Measurements from ENCODE around the gene FZR1.

FZR1 gene

DNA sequence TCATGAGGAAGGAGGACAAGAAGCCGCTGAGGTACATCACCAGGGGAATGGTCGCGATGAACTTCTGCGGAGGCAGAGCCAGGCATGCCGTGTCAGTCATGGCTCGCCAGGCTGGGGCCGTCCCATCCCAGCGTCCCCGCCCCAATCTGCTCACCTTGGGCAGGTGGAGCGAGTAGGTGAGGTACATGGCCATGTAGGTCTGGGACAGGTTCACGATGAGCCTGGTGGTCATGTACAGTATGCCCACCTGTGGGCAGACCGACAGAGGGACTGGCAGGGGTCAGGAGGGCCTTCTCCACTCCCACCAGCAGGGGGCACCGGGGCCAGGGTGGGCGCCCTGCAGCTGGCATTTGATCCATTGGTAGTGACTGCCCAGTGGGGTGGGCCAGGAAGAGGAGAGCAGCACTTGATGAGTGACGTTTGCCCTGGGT is 41.2 kb downstream of the FZR1 start:
- Histone ChIP-seq H3K36me3 (ENCODE audit: control insufficient read depth in 2 of 2, insufficient read depth in 2 of 2, low read length in 2 of 2) (peaks cover 0 to 9% of the 10 kb centered on the region in 2 donors), H3K9ac (ENCODE audit: low read depth in 1 of 2, low read length in 2 of 2) (no peak overlapping the region), H3K27me3 (ENCODE audit: control insufficient read depth in 2 of 2, insufficient read depth in 2 of 2, low read length in 2 of 2) (no peaks in the 10 kb centered on the region), H3K9me3 (ENCODE audit: control insufficient read depth in 2 of 2, low read length in 2 of 2) (no peaks in the 10 kb centered on the region), H3K27ac (ENCODE audit: low read depth in 2 of 2, low read length in 2 of 2) (no peak overlapping the region), H3K4me3 (ENCODE audit: low read length in 2 of 2) (no peak overlapping the region), H3K4me1 (ENCODE audit: control insufficient read depth in 2 of 2, insufficient read depth in 2 of 2, low read length in 2 of 2) (no peaks in the 10 kb centered on the region)

DNA sequence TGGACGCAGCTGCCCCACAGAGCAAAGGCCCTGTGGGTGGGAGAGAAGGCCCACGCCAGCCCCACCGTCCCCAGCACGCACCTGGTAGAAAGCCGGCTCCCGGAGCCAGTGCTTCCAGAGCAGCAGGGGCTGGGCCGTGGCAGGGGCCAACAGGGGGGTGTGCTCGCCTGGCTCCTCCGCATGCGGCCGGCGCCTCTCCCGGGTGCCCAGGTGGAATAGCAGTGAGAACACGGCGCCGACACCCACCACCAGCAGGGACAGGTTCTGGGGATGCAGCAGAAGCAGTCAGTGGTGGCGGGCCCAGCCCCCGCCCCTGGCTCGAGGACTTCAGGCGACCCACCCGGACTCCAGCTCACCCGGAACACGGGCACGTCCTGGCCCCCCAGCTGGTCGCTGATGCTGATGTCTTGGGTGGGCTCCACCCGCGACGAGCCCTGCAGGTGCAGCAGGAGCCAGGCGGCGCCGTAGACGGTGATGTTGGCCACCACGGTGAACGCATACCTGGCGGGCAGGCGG is 41.7 kb downstream of the FZR1 start:
- Histone ChIP-seq H3K9ac (ENCODE audit: low read depth in 1 of 2, low read length in 2 of 2) (no peak overlapping the region), H3K9me3 (ENCODE audit: control insufficient read depth in 2 of 2, low read length in 2 of 2) (no peaks in the 10 kb centered on the region), H3K27ac (ENCODE audit: low read depth in 2 of 2, low read length in 2 of 2) (no peak overlapping the region), H3K4me1 (ENCODE audit: control insufficient read depth in 2 of 2, insufficient read depth in 2 of 2, low read length in 2 of 2) (no peaks in the 10 kb centered on the region), H3K4me3 (ENCODE audit: low read length in 2 of 2) (no peak overlapping the region), H3K36me3 (ENCODE audit: control insufficient read depth in 2 of 2, insufficient read depth in 2 of 2, low read length in 2 of 2) (peaks cover 0 to 9% of the 10 kb centered on the region in 2 donors), H3K27me3 (ENCODE audit: control insufficient read depth in 2 of 2, insufficient read depth in 2 of 2, low read length in 2 of 2) (no peaks in the 10 kb centered on the region)

- Histone ChIP-seq H3K9me3 (ENCODE audit: control insufficient read depth in 2 of 2, low read length in 2 of 2) (no peaks in the 10 kb centered on the region), H3K27ac (ENCODE audit: low read depth in 2 of 2, low read length in 2 of 2) (no peak overlapping the region), H3K4me1 (ENCODE audit: control insufficient read depth in 2 of 2, insufficient read depth in 2 of 2, low read length in 2 of 2) (no peaks in the 10 kb centered on the region), H3K9ac (ENCODE audit: low read depth in 1 of 2, low read length in 2 of 2) (no peak overlapping the region), H3K4me3 (ENCODE audit: low read length in 2 of 2) (no peak overlapping the region), H3K27me3 (ENCODE audit: control insufficient read depth in 2 of 2, insufficient read depth in 2 of 2, low read length in 2 of 2) (no peaks in the 10 kb centered on the region), H3K36me3 (ENCODE audit: control insufficient read depth in 2 of 2, insufficient read depth in 2 of 2, low read length in 2 of 2) (peaks cover 0 to 9% of the 10 kb centered on the region in 2 donors)
These were observed 42.5 kb downstream of the FZR1 start for GRCh38 chr19:3548606-3549005.

GRCh38 chr19:3549816-3550215 is 43.7 kb downstream of the FZR1 start:
- Histone ChIP-seq H3K9me3 (ENCODE audit: control insufficient read depth in 2 of 2, low read length in 2 of 2) (no peaks in the 10 kb centered on the region), H3K27me3 (ENCODE audit: control insufficient read depth in 2 of 2, insufficient read depth in 2 of 2, low read length in 2 of 2) (no peaks in the 10 kb centered on the region), H3K27ac (ENCODE audit: low read depth in 2 of 2, low read length in 2 of 2) (no peak overlapping the region), H3K9ac (ENCODE audit: low read depth in 1 of 2, low read length in 2 of 2) (no peak overlapping the region), H3K4me3 (ENCODE audit: low read length in 2 of 2) (no peak overlapping the region), H3K36me3 (ENCODE audit: control insufficient read depth in 2 of 2, insufficient read depth in 2 of 2, low read length in 2 of 2) (peaks cover 0 to 9% of the 10 kb centered on the region in 2 donors), H3K4me1 (ENCODE audit: control insufficient read depth in 2 of 2, insufficient read depth in 2 of 2, low read length in 2 of 2) (peaks cover 0 to 4% of the 10 kb centered on the region in 2 donors)

- Histone ChIP-seq H3K4me1 (ENCODE audit: control insufficient read depth in 2 of 2, insufficient read depth in 2 of 2, low read length in 2 of 2) (peaks cover 3 to 4% of the 10 kb centered on the region in 2 donors), H3K27ac (ENCODE audit: low read depth in 2 of 2, low read length in 2 of 2) (no peak overlapping the region), H3K9ac (ENCODE audit: low read depth in 1 of 2, low read length in 2 of 2) (no peak overlapping the region), H3K9me3 (ENCODE audit: control insufficient read depth in 2 of 2, low read length in 2 of 2) (no peaks in the 10 kb centered on the region), H3K4me3 (ENCODE audit: low read length in 2 of 2) (no peak overlapping the region), H3K27me3 (ENCODE audit: control insufficient read depth in 2 of 2, insufficient read depth in 2 of 2, low read length in 2 of 2) (no peaks in the 10 kb centered on the region), H3K36me3 (ENCODE audit: control insufficient read depth in 2 of 2, insufficient read depth in 2 of 2, low read length in 2 of 2) (peaks cover 0 to 5% of the 10 kb centered on the region in 2 donors)
These were observed 45.1 kb downstream of the FZR1 start for GRCh38 chr19:3550947-3551791.

DNA sequence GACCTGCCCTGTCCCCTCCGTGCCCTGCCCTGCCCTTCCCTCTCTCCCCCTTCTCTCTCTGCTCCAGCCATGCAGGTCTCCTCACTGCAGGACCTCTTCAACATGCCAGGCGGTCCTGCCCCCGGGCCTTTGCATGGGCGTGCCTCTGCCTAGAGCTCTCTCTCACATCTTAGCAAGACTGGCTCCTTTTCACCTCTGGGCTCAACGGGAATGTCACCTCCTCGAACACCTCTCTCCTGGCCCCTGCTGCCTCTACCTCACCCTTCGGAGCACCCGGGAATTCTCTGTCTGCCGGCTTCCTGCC is 45.6 kb downstream of the FZR1 start:
- H3K27me3 ChIP-seq (ENCODE audit: control insufficient read depth in 2 of 2, insufficient read depth in 2 of 2, low read length in 2 of 2) = no peaks in the 10 kb centered on the region
- H3K4me3 ChIP-seq (ENCODE audit: low read length in 2 of 2) = no peak overlapping the region
- H3K36me3 ChIP-seq (ENCODE audit: control insufficient read depth in 2 of 2, insufficient read depth in 2 of 2, low read length in 2 of 2) = peaks cover 0 to 5% of the 10 kb centered on the region in 2 donors
- H3K9me3 ChIP-seq (ENCODE audit: control insufficient read depth in 2 of 2, low read length in 2 of 2) = no peaks in the 10 kb centered on the region
- H3K4me1 ChIP-seq (ENCODE audit: control insufficient read depth in 2 of 2, insufficient read depth in 2 of 2, low read length in 2 of 2) = peaks cover 9% of the 10 kb centered on the region in 2 donors
- H3K27ac ChIP-seq (ENCODE audit: low read depth in 2 of 2, low read length in 2 of 2) = no peak overlapping the region
- no peak overlapping the region for H3K9ac ChIP-seq (ENCODE audit: low read depth in 1 of 2, low read length in 2 of 2)

DNA sequence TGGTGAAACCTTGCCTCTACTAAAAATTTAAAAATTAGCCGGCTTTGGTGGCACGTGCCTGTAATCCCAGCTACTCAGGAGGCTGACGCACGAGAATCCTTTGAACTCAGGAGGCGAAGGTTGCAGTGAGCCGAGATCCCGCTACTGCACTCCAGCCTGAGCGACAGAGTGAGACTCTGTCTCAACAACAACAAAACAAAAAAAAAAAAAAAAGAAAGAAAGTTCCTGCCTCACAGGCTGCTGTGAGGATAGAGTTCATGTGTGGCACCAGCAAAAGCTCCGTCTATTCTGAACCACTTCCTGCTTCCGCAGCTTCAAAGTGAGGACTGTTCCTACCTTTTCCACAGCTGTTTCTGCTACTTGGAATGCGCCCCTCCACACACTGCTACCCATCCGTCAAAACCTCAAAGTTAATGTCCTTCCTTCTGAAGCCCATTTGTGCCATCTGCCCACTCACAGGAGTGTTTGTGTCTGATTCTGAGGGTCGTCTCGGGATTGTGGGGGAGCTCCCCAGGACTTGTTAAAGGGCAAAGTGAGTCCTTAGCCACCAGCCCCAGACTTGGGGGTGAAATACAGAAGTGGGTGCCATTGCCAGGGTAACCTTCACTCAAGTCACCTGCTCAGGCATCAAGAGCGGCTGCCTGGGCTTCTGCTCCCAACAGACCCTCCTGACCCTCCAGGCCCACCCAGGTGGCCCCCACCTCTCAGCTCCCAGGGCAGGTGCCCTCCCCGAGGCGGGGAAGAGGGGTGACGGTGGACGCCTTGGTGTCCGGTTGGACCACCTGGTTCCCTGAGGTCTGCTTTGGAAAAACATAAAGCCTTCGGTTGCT is 48.4 kb downstream of the FZR1 start:
- peaks cover 0 to 3% of the 10 kb centered on the region in 2 donors for H3K36me3 ChIP-seq (ENCODE audit: control insufficient read depth in 2 of 2, insufficient read depth in 2 of 2, low read length in 2 of 2)
- H3K4me1 ChIP-seq (ENCODE audit: control insufficient read depth in 2 of 2, insufficient read depth in 2 of 2, low read length in 2 of 2) = peaks cover 12 to 13% of the 10 kb centered on the region in 2 donors
- no peaks in the 10 kb centered on the region for H3K27me3 ChIP-seq (ENCODE audit: control insufficient read depth in 2 of 2, insufficient read depth in 2 of 2, low read length in 2 of 2)
- no peak overlapping the region for H3K9ac ChIP-seq (ENCODE audit: low read depth in 1 of 2, low read length in 2 of 2)
- peak overlapping the region; percentile 23 to 37 for H3K4me3 ChIP-seq (ENCODE audit: low read length in 2 of 2)
- H3K27ac ChIP-seq (ENCODE audit: low read depth in 2 of 2, low read length in 2 of 2) = peak overlapping the region; percentile 51 to 65
- H3K9me3 ChIP-seq (ENCODE audit: control insufficient read depth in 2 of 2, low read length in 2 of 2) = no peaks in the 10 kb centered on the region

DNA sequence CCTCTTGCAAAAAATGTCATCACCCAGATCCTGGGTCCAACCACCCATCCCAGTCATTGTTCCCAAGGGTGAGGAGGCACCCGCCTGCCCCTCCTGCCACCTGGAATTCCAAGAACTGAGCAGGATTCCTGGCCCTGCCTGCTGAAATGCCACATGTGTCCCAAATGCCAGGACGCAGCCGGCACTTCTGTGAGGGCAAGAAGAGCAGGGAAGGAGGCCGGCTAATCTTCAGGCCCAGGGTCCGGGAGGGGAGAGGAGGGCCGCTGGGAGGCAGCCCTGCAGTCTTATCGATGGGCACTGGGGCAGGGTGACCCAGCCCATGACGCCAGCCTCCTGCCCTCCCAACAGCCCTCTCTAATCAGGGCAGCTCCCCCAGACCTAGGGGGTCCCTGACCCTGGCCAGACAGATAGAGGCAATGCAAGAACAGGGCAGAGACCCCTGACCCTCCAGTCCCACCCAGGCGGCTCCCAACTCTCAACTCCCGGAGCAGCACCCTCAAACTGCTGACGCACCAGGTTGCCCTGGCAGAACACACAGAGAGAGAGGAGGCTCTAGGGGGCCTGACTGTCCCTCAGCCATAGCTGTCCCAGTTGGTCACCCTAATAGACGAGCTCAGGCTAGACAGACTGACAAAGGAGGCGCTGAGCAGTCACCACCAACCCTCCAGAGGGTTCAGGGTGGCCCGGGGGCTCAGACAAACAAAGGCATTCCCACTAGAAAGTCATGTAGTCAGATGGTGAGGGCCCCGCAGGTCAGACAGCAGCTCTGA is 49.7 kb downstream of the FZR1 start:
- peaks cover 0 to under 1% of the 10 kb centered on the region in 2 donors for H3K36me3 ChIP-seq (ENCODE audit: control insufficient read depth in 2 of 2, insufficient read depth in 2 of 2, low read length in 2 of 2)
- no peaks in the 10 kb centered on the region for H3K27me3 ChIP-seq (ENCODE audit: control insufficient read depth in 2 of 2, insufficient read depth in 2 of 2, low read length in 2 of 2)
- peaks cover 12 to 13% of the 10 kb centered on the region in 2 donors for H3K4me1 ChIP-seq (ENCODE audit: control insufficient read depth in 2 of 2, insufficient read depth in 2 of 2, low read length in 2 of 2)
- no peak overlapping the region for H3K27ac ChIP-seq (ENCODE audit: low read depth in 2 of 2, low read length in 2 of 2)
- peak overlapping the region; percentile 81 to 82 for H3K4me3 ChIP-seq (ENCODE audit: low read length in 2 of 2)
- H3K9ac ChIP-seq (ENCODE audit: low read depth in 1 of 2, low read length in 2 of 2) = peak overlapping the region in 1 of 2 donors; percentile 83
- H3K9me3 ChIP-seq (ENCODE audit: control insufficient read depth in 2 of 2, low read length in 2 of 2) = no peaks in the 10 kb centered on the region

- Histone ChIP-seq H3K4me3 (ENCODE audit: low read length in 2 of 2) (peak overlapping the region; percentile 81 to 82), H3K36me3 (ENCODE audit: control insufficient read depth in 2 of 2, insufficient read depth in 2 of 2, low read length in 2 of 2) (no peaks in the 10 kb centered on the region), H3K9ac (ENCODE audit: low read depth in 1 of 2, low read length in 2 of 2) (peak overlapping the region; percentile 55 to 83), H3K9me3 (ENCODE audit: control insufficient read depth in 2 of 2, low read length in 2 of 2) (no peaks in the 10 kb centered on the region), H3K27ac (ENCODE audit: low read depth in 2 of 2, low read length in 2 of 2) (peak overlapping the region in 1 of 2 donors; percentile 39), H3K27me3 (ENCODE audit: control insufficient read depth in 2 of 2, insufficient read depth in 2 of 2, low read length in 2 of 2) (no peaks in the 10 kb centered on the region), H3K4me1 (ENCODE audit: control insufficient read depth in 2 of 2, insufficient read depth in 2 of 2, low read length in 2 of 2) (peaks cover 12 to 13% of the 10 kb centered on the region in 2 donors)
These were observed 50.4 kb downstream of the FZR1 start for GRCh38 chr19:3556423-3556977.
